HepG2 (cell line): ENCODE measurements around the gene OGFR. TPM values are rescaled to one million over a fixed set of nuclear protein-coding genes. Genes with fewer than 3 reads are reported as not detected.

ENCODE experiments used
- ATAC-seq: fragments of 200-7000 bp; cut with Tn5 transposase; 3 replicates; pipeline ENCODE4 v1.9.1; 2020; ENCODE audit warnings: mild to moderate bottlenecking, moderate library complexity
- BruUV-seq: library from RNA; stranded (reverse); fragments of 400-500 nt; replicated peaks from 2 replicates; lab custom pipeline; 2021; lab: Mats Ljungman, UMichigan
- CTCF ChIA-PET: fragments of 300-600 bp; formaldehyde crosslinking; extraction: SDS; loops from one replicate; lab custom pipeline; 2021; ENCODE audit warnings: low total read pairs, inconsistent platforms, low intra/inter-chr PET ratio; lab: Yijun Ruan, JAX
- POLR2A ChIA-PET: fragments of 350-600 bp; sonication (Branson Sonifier 250); formaldehyde crosslinking; loops from one replicate; lab custom pipeline; 2020; ENCODE audit warnings: antibody characterized with exemption, inconsistent platforms; lab: Yijun Ruan, JAX
- DNase-seq: peaks from one replicate; pipeline ENCODE4 v3.0.0-alpha.2; 2015; ENCODE audit warnings: low spot score
- FAIRE-seq: peaks from 3 replicates; lab custom pipeline; 2011; peaks lifted over from hg19 to GRCh38; lab: Jason Lieb, UNC
- H2AFZ ChIP-seq: one replicate; pipeline ENCODE4 v1.6.1; 2011; ENCODE audit warnings: low read length, inconsistent platforms
- H3K27ac ChIP-seq: fragments of 300-600 bp; 3 replicates; pipeline ENCODE4 v1.8.0; 2011; ENCODE audit warnings: mixed run types, mild to moderate bottlenecking, mixed read lengths, low read length, inconsistent platforms; ENCODE audit not compliant: insufficient read depth; ENCODE audit errors: extremely low read length
- H3K27me3 ChIP-seq, 2 experiments: fragments of 200-600 bp in 1 of 2; 2 replicates in 1 of 2; 3 replicates in 1 of 2; pipeline versions ENCODE4 v1.6.0 to v1.8.0; 2011; ENCODE audit warnings: low read length in 2 of 2, mild to moderate bottlenecking in 2 of 2, moderate library complexity in 2 of 2, inconsistent platforms in 1 of 2; ENCODE audit not compliant: insufficient read depth in 2 of 2, control insufficient read depth in 1 of 2
- H3K36me3 ChIP-seq, 2 experiments: fragments of 200-600 bp in 1 of 2; replicated peaks in 1 of 2; 2 replicates in 1 of 2; 3 replicates in 1 of 2; pipeline versions ENCODE4 v1.5.1 to v1.8.0; 2011; ENCODE audit warnings: low read length in 2 of 2, inconsistent platforms in 1 of 2; ENCODE audit not compliant: insufficient read depth in 2 of 2, control insufficient read depth in 1 of 2
- H3K4me1 ChIP-seq: 2 replicates; pipeline ENCODE4 v1.5.1; 2012; ENCODE audit warnings: low read length, inconsistent platforms; ENCODE audit not compliant: insufficient read depth
- H3K4me2 ChIP-seq: 2 replicates; pipeline ENCODE4 v1.6.0; 2011; ENCODE audit warnings: low read depth, low read length, inconsistent platforms
- H3K4me3 ChIP-seq, 3 experiments: fragments of 200-600 bp in 1 of 3; sonication (generic), shearing (Covaris generic) in 1 of 3; replicated peaks in 1 of 3; 2 replicates each; pipeline ENCODE4 v1.5.1; 2011 to 2016; ENCODE audit warnings: low read length in 3 of 3, inconsistent platforms in 2 of 3, low read depth in 2 of 3, mild to moderate bottlenecking in 2 of 3, control low read depth in 1 of 3, mixed read lengths in 1 of 3; ENCODE audit not compliant: insufficient read depth in 1 of 3
- H3K79me2 ChIP-seq: one replicate; pipeline ENCODE4 v1.6.1; 2011; ENCODE audit warnings: low read length, inconsistent platforms; ENCODE audit not compliant: insufficient read depth
- H3K9ac ChIP-seq: 2 replicates; pipeline ENCODE4 v1.6.0; 2011; ENCODE audit warnings: mild to moderate bottlenecking, low read depth, low read length, inconsistent platforms; ENCODE audit not compliant: insufficient read depth
- H3K9me3 ChIP-seq: 2 replicates; pipeline ENCODE4 v1.5.1; 2012; ENCODE audit warnings: mild to moderate bottlenecking, low read length
- H4K20me1 ChIP-seq: 2 replicates; pipeline ENCODE4 v1.6.0; 2011; ENCODE audit warnings: inconsistent platforms, mild to moderate bottlenecking, low read length, moderate library complexity; ENCODE audit not compliant: insufficient read depth
- CCAR2 ChIP-seq: fragments of 200-400 bp; formaldehyde crosslinking; optimal IDR thresholded peaks from 2 replicates; pipeline ENCODE3; 2018; ENCODE audit warnings: low read depth, mild to moderate bottlenecking, low read length, moderate library complexity
- MEF2D ChIP-seq: sonication (generic); formaldehyde crosslinking; IDR thresholded peaks from 2 replicates; pipeline ENCODE4 v1.5.1; 2020; ENCODE audit warnings: mild to moderate bottlenecking, missing genetic modification reagents
- MTA3 ChIP-seq: sonication (generic); formaldehyde crosslinking; IDR thresholded peaks from 2 replicates; pipeline ENCODE4 v1.4.0; 2020; ENCODE audit warnings: missing genetic modification reagents
- MXD4 ChIP-seq: IDR thresholded peaks from 2 replicates; pipeline ENCODE4 v1.6.1; 2016; ENCODE audit warnings: mild to moderate bottlenecking, missing biosample characterization, missing genetic modification reagents
- NR2C2 ChIP-seq: sonication (generic); formaldehyde crosslinking; IDR thresholded peaks from 2 replicates; pipeline ENCODE4 v1.4.0; 2020; ENCODE audit warnings: missing genetic modification reagents, mild to moderate bottlenecking, moderate library complexity, borderline replicate concordance
- RELA ChIP-seq: sonication (generic); formaldehyde crosslinking; IDR thresholded peaks from 2 replicates; pipeline ENCODE4 v1.4.0; 2020; ENCODE audit warnings: missing genetic modification reagents
- RFX5 ChIP-seq: IDR thresholded peaks from 2 replicates; pipeline ENCODE4 v1.6.1; 2011; ENCODE audit warnings: low read depth, low read length, improper control_type of control experiment
- SCMH1 ChIP-seq: sonication (generic); formaldehyde crosslinking; IDR thresholded peaks from 2 replicates; pipeline ENCODE4 v1.9.0; 2021; ENCODE audit warnings: missing genetic modification reagents, mild to moderate bottlenecking, borderline replicate concordance
- SMC3 ChIP-seq: IDR thresholded peaks from 2 replicates; pipeline ENCODE4 v1.6.1; 2011; ENCODE audit warnings: low read length, improper control_type of control experiment
- SYNCRIP ChIP-seq: fragments of 200-400 bp; formaldehyde crosslinking; IDR thresholded peaks from 2 replicates; pipeline ENCODE4 v1.6.1; 2018; ENCODE audit warnings: mild to moderate bottlenecking, low read depth, low read length; ENCODE audit not compliant: insufficient read depth
- ZFP41 ChIP-seq: sonication (generic); formaldehyde crosslinking; IDR thresholded peaks from 2 replicates; pipeline ENCODE4 v1.4.0; 2020; ENCODE audit warnings: mild to moderate bottlenecking, missing genetic modification reagents, borderline replicate concordance
- ZNF260 ChIP-seq: sonication (generic); formaldehyde crosslinking; IDR thresholded peaks from 2 replicates; pipeline ENCODE4 v1.4.0; 2020; ENCODE audit warnings: missing genetic modification reagents, low read depth, mild to moderate bottlenecking, borderline replicate concordance
- ZNF33B ChIP-seq: sonication (generic); formaldehyde crosslinking; IDR thresholded peaks from 2 replicates; pipeline ENCODE4 v1.5.1; 2020; ENCODE audit warnings: mild to moderate bottlenecking, missing genetic modification reagents
- ZNF724P ChIP-seq: sonication (generic); formaldehyde crosslinking; IDR thresholded peaks from 2 replicates; pipeline ENCODE4 v1.8.0; 2022; ENCODE audit warnings: missing genetic modification reagents, borderline replicate concordance
- WGBS: methylation state at CpG from one replicate; pipeline ENCODE4 v1.1.6; 2017; ENCODE audit warnings: low lambda C conversion rate; 5-methylcytosine and 5-hydroxymethylcytosine counted together
- in situ Hi-C: cut with HindIII; loops from 2 replicates; pipeline ENCODE4 v1.10.0; 2017; ENCODE audit warnings: low pct_unique_long_range_greater_than_20kb; ENCODE audit not compliant: extremely low pct_ligation_motif_present
- intact Hi-C: fragments of 100-400 bp; cut with micrococcal nuclease; formaldehyde crosslinking; loops from one replicate; pipeline ENCODE4 v1.10.0; 2022; ENCODE audit not compliant: unreplicated experiment
- polyA plus RNA-seq, 8 experiments: library from polyadenylated mRNA; depleted of rRNA in 3 of 8; stranded (reverse) in 7 of 8; unstranded in 1 of 8; fragments of >200 nt; fragmentation: Illumina TruSeq in 4 of 8; extraction: Trizol in 4 of 8; gene quantifications; 2 replicates each; pipeline versions ENCODE4 v1.2.1 to v1.2.3, GENCODE V29; 2011 to 2016; ENCODE audit warnings: low read depth in 4 of 8, missing spikeins in 1 of 8, mixed read lengths in 1 of 8; ENCODE audit not compliant: insufficient read depth in 1 of 8
- total RNA-seq, 5 experiments: library from RNA; depleted of rRNA; stranded (reverse); fragments of >200 nt; fragmentation: Illumina TruSeq; extraction: Trizol; gene quantifications; 2 replicates each; pipeline ENCODE4 v1.2.3, GENCODE V29; 2016; ENCODE audit warnings: low read depth in 1 of 5
- TF ChIP-seq, protein P1 (sequence below): sonication (generic); formaldehyde crosslinking; IDR thresholded peaks from 2 replicates; pipeline ENCODE4 v1.4.0; 2020; ENCODE audit warnings: low read depth, mild to moderate bottlenecking, missing genetic modification reagents
- TF ChIP-seq, protein P2 (sequence below): IDR thresholded peaks from 2 replicates; pipeline ENCODE4 v1.6.1; 2016; ENCODE audit warnings: mild to moderate bottlenecking, missing biosample characterization, missing genetic modification reagents
- TF ChIP-seq, protein P3 (sequence below): sonication (generic); formaldehyde crosslinking; IDR thresholded peaks from 2 replicates; pipeline ENCODE4 v1.4.0; 2020; ENCODE audit warnings: missing genetic modification reagents
- TF ChIP-seq, protein P4 (sequence below): IDR thresholded peaks from 2 replicates; pipeline ENCODE4 v1.6.1; 2016; ENCODE audit warnings: missing compliant biosample characterization, missing genetic modification reagents, borderline replicate concordance
- TF ChIP-seq, protein P5 (sequence below): sonication (generic); formaldehyde crosslinking; IDR thresholded peaks from 2 replicates; pipeline ENCODE4 v1.4.0; 2020; ENCODE audit warnings: mild to moderate bottlenecking, missing genetic modification reagents

OGFR gene
- total and polyA plus RNA-seq, 2 of the 13 experiments (the other 11 are each of a cell fraction or from before 2014, with no cell fraction given): 47.7 to 81.8 TPM

DNA sequence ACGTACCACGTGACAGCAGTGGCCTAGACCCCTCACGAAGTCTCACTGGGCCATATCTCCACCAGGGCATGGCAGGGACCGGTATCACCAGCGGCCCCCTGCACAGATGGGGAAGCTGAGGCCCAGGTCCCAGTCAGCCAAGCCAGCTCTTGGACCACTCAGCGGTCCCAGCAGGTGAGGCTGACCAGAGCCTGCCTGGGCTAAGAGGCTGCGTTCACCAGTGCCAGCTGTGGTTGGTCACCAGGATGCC is 11.0 kb upstream of the OGFR start:
- Histone ChIP-seq H3K27me3 (peaks cover 6 to 34% of the 10 kb centered on the region in 2 experiments; a peak in 4 of 5 replicates), H3K79me2 (peaks cover 8% of the 10 kb centered on the region), H3K4me2 (peak overlapping the region; percentile 88), H3K4me3 (peak overlapping the region; percentile 50 to 75 (median 53)), H3K9ac (peak overlapping the region; percentile 68), H3K4me1 (peaks cover 51% of the 10 kb centered on the region), H3K27ac (peak overlapping the region; percentile 20), H3K36me3 (peaks cover 8 to 11% of the 10 kb centered on the region in 2 experiments; a peak in 4 of 5 replicates), H2AFZ (peak overlapping the region; percentile 15), H3K9me3 (no peaks in the 10 kb centered on the region), H4K20me1 (peaks cover 5% of the 10 kb centered on the region; the same call in 1 of the 2 replicates)
- ATAC-seq (no peak), DNase-seq (no peak), FAIRE-seq (no peak)
- ChIA-PET CTCF (no interaction called here), POLR2A (interaction anchor here (0.9 to 4.2 kb wide), 30 partner anchors 8 to 727 kb away, joined by 3 to 110 read pairs (median 7); partner anchors contain the start of genes COL9A3, DIDO1, GID8 and OGFR)
- intact Hi-C loops (loop anchor here (1.0 to 10.0 kb wide), 4 partner anchors 13 to 419 kb away; no protein-coding TSS in a partner anchor), in situ Hi-C loops (loop anchor here (5.0 to 25.0 kb wide), 3 partner anchors 126 to 281 kb away; no protein-coding TSS in a partner anchor)
- BruUV-seq: TSS peak; percentile 72
- 45% methylated on average over 5 of the region's 7 CpGs for WGBS
- TF ChIP-seq, protein P1, sequence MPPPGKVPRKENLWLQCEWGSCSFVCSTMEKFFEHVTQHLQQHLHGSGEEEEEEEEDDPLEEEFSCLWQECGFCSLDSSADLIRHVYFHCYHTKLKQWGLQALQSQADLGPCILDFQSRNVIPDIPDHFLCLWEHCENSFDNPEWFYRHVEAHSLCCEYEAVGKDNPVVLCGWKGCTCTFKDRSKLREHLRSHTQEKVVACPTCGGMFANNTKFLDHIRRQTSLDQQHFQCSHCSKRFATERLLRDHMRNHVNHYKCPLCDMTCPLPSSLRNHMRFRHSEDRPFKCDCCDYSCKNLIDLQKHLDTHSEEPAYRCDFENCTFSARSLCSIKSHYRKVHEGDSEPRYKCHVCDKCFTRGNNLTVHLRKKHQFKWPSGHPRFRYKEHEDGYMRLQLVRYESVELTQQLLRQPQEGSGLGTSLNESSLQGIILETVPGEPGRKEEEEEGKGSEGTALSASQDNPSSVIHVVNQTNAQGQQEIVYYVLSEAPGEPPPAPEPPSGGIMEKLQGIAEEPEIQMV (CRISPR knock-in tag): no peak
- TF ChIP-seq MTA3 (CRISPR knock-in tag) (no peak), ZNF33B (CRISPR knock-in tag) (no peak), ZFP41 (CRISPR knock-in tag) (no peak), MEF2D (CRISPR knock-in tag) (no peak), SCMH1 (CRISPR knock-in tag) (no peak), SMC3 (no peak), RFX5 (no peak), ZNF724P (no peak; the same call in 1 of the 2 replicates), NR2C2 (CRISPR knock-in tag) (no peak), SYNCRIP (no peak), RELA (CRISPR knock-in tag) (no peak), CCAR2 (no peak), MXD4 (CRISPR knock-in tag) (no peak), ZNF260 (CRISPR knock-in tag) (0 out of 2 replicates have a peak, but pooled peaks have one; percentile 26)
- TF ChIP-seq, protein P2, sequence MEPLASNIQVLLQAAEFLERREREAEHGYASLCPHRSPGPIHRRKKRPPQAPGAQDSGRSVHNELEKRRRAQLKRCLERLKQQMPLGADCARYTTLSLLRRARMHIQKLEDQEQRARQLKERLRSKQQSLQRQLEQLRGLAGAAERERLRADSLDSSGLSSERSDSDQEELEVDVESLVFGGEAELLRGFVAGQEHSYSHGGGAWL (CRISPR knock-in tag): peak; percentile 77; the same call in 1 of the 2 replicates
- TF ChIP-seq, protein P3, sequence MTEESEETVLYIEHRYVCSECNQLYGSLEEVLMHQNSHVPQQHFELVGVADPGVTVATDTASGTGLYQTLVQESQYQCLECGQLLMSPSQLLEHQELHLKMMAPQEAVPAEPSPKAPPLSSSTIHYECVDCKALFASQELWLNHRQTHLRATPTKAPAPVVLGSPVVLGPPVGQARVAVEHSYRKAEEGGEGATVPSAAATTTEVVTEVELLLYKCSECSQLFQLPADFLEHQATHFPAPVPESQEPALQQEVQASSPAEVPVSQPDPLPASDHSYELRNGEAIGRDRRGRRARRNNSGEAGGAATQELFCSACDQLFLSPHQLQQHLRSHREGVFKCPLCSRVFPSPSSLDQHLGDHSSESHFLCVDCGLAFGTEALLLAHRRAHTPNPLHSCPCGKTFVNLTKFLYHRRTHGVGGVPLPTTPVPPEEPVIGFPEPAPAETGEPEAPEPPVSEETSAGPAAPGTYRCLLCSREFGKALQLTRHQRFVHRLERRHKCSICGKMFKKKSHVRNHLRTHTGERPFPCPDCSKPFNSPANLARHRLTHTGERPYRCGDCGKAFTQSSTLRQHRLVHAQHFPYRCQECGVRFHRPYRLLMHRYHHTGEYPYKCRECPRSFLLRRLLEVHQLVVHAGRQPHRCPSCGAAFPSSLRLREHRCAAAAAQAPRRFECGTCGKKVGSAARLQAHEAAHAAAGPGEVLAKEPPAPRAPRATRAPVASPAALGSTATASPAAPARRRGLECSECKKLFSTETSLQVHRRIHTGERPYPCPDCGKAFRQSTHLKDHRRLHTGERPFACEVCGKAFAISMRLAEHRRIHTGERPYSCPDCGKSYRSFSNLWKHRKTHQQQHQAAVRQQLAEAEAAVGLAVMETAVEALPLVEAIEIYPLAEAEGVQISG (CRISPR knock-in tag): peak; percentile 12; the same call in 1 of the 2 replicates
- TF ChIP-seq, protein P4, sequence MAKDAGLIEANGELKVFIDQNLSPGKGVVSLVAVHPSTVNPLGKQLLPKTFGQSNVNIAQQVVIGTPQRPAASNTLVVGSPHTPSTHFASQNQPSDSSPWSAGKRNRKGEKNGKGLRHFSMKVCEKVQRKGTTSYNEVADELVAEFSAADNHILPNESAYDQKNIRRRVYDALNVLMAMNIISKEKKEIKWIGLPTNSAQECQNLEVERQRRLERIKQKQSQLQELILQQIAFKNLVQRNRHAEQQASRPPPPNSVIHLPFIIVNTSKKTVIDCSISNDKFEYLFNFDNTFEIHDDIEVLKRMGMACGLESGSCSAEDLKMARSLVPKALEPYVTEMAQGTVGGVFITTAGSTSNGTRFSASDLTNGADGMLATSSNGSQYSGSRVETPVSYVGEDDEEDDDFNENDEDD: no peak
- TF ChIP-seq, protein P5, sequence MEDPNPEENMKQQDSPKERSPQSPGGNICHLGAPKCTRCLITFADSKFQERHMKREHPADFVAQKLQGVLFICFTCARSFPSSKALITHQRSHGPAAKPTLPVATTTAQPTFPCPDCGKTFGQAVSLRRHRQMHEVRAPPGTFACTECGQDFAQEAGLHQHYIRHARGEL (CRISPR knock-in tag): 0 out of 2 replicates have a peak, but pooled peaks have one; percentile 19
